K562 (cell line): ENCODE results near the gene CENPV. TPM values are rescaled to one million over a fixed set of nuclear protein-coding genes. Genes with fewer than 3 reads are reported as not detected.

ENCODE experiments used
- ATAC-seq: fragments of 200-7000 bp; cut with Tn5 transposase; 3 replicates; pipeline ENCODE4 v1.9.1; 2020; ENCODE audit warnings: moderate library complexity
- BruUV-seq: library from RNA; stranded (reverse); fragments of 400-500 nt; replicated peaks from 2 replicates; lab custom pipeline; 2021; lab: Mats Ljungman, UMichigan
- CTCF ChIA-PET: fragments of 300-600 bp; formaldehyde crosslinking; extraction: SDS; loops from one replicate; lab custom pipeline; 2021; ENCODE audit warnings: low intra/inter-chr PET ratio; lab: Yijun Ruan, JAX
- POLR2A ChIA-PET: fragments of 300-600, 350-650 bp; sonication (Branson Sonifier 250); formaldehyde crosslinking; extraction: SDS; loops from one replicate; lab custom pipeline; 2021; ENCODE audit warnings: antibody characterized with exemption, inconsistent platforms; lab: Yijun Ruan, JAX
- DNase-seq, 4 experiments: peaks; one replicate each; pipeline versions ENCODE4 v3.0.0 to v3.0.0-alpha.2; 2011 to 2018; ENCODE audit warnings: low spot score in 3 of 4, mixed read lengths in 3 of 4; ENCODE audit errors: extremely low read depth in 1 of 4
- FAIRE-seq: peaks from 2 replicates; lab custom pipeline; 2011; peaks lifted over from hg19 to GRCh38; lab: Jason Lieb, UNC
- H2AFZ ChIP-seq: 2 replicates; pipeline ENCODE4 v1.6.0; 2011; ENCODE audit warnings: low read depth, low read length, control low read depth, inconsistent platforms
- H3K27ac ChIP-seq: fragments of 200-600 bp; 3 replicates; pipeline ENCODE4 v1.8.0; 2011; ENCODE audit warnings: low read depth, mild to moderate bottlenecking, control low read depth, inconsistent platforms, low read length, moderate library complexity, mixed read lengths; ENCODE audit errors: extremely low read depth
- H3K27me3 ChIP-seq, 2 experiments: fragments of 300-600 bp in 1 of 2; 2 replicates in 1 of 2; 3 replicates in 1 of 2; pipeline versions ENCODE4 v1.6.0 to v1.8.0; 2011; ENCODE audit warnings: inconsistent platforms in 2 of 2, low read length in 2 of 2, mild to moderate bottlenecking in 1 of 2, mixed read lengths in 1 of 2, moderate library complexity in 1 of 2; ENCODE audit not compliant: control insufficient read depth in 2 of 2, insufficient read depth in 2 of 2
- H3K36me3 ChIP-seq: fragments of 300-600 bp; 3 replicates; pipeline ENCODE4 v1.8.0; 2011; ENCODE audit warnings: mild to moderate bottlenecking, low read length, inconsistent platforms; ENCODE audit not compliant: control insufficient read depth, insufficient read depth
- H3K4me1 ChIP-seq, 2 experiments: fragments of 200-600 bp in 1 of 2; replicated peaks in 1 of 2; 2 replicates in 1 of 2; 3 replicates in 1 of 2; pipeline versions ENCODE4 v1.5.1 to v1.8.0; 2011; ENCODE audit warnings: inconsistent platforms in 2 of 2, low read length in 2 of 2, mild to moderate bottlenecking in 1 of 2, mixed read lengths in 1 of 2, moderate library complexity in 1 of 2; ENCODE audit not compliant: control insufficient read depth in 2 of 2, insufficient read depth in 2 of 2
- H3K4me2 ChIP-seq: 2 replicates; pipeline ENCODE4 v1.6.1; 2011; ENCODE audit warnings: low read length, control low read depth, inconsistent platforms, mixed read lengths; ENCODE audit not compliant: insufficient read depth
- H3K4me3 ChIP-seq: fragments of 200-600 bp; sonication (generic), shearing (Covaris generic); 2 replicates; pipeline ENCODE4 v1.5.1; 2016; ENCODE audit warnings: control low read depth, inconsistent platforms
- H3K79me2 ChIP-seq: fragments of 200-600 bp; 3 replicates; pipeline ENCODE4 v1.8.0; 2011; ENCODE audit warnings: low read length, inconsistent platforms; ENCODE audit not compliant: control insufficient read depth, insufficient read depth
- H3K9ac ChIP-seq, 2 experiments: 2 replicates each; pipeline versions ENCODE4 v1.6.0 to v1.6.1; 2011; ENCODE audit warnings: low read depth in 2 of 2, low read length in 2 of 2, control low read depth in 1 of 2, inconsistent platforms in 1 of 2, mild to moderate bottlenecking in 1 of 2, mixed read lengths in 1 of 2; ENCODE audit not compliant: insufficient read depth in 1 of 2
- H3K9me1 ChIP-seq: one replicate; pipeline ENCODE4 v1.6.0; 2011; ENCODE audit warnings: inconsistent platforms, mild to moderate bottlenecking, low read length, moderate library complexity; ENCODE audit not compliant: control insufficient read depth, insufficient read depth
- H3K9me3 ChIP-seq: replicated peaks from 2 replicates; pipeline ENCODE4 v1.5.1; 2011; ENCODE audit warnings: low read depth, low read length, inconsistent platforms; ENCODE audit not compliant: control insufficient read depth, insufficient read depth
- H4K20me1 ChIP-seq: replicated peaks from 2 replicates; pipeline ENCODE4 v1.6.1; 2011; ENCODE audit warnings: low read length, inconsistent platforms, mixed read lengths; ENCODE audit not compliant: control insufficient read depth, insufficient read depth
- BRF2 ChIP-seq: IDR thresholded peaks from 3 replicates; pipeline ENCODE4 v1.6.1; 2011; ENCODE audit warnings: borderline replicate concordance, mild to moderate bottlenecking; ENCODE audit not compliant: insufficient read length, insufficient read depth
- HDAC1 ChIP-seq, 2 experiments: fragments of 450-650 bp; IDR thresholded peaks; 2 replicates each; pipeline ENCODE4 v1.6.1; 2016 to 2017; ENCODE audit warnings: inconsistent platforms in 1 of 2, mild to moderate bottlenecking in 1 of 2, moderate library complexity in 1 of 2
- HNRNPK ChIP-seq: fragments of 200-400 bp; formaldehyde crosslinking; IDR thresholded peaks from one replicate; pipeline ENCODE4 v1.6.1; 2018; ENCODE audit warnings: mild to moderate bottlenecking, low read depth, low read length; ENCODE audit not compliant: poor library complexity, severe bottlenecking
- LARP7 ChIP-seq: fragments of 450-650 bp; IDR thresholded peaks from 2 replicates; pipeline ENCODE4 v1.6.1; 2016
- MEIS2 ChIP-seq: fragments of 450-650 bp; IDR thresholded peaks from 2 replicates; pipeline ENCODE4 v1.6.1; 2014; ENCODE audit warnings: mild to moderate bottlenecking; ENCODE audit not compliant: partially characterized antibody
- NFIC ChIP-seq: fragments of 450-650 bp; IDR thresholded peaks from 2 replicates; pipeline ENCODE4 v1.6.1; 2017; ENCODE audit warnings: mild to moderate bottlenecking, inconsistent platforms
- RBFOX2 ChIP-seq: fragments of 200-400 bp; formaldehyde crosslinking; IDR thresholded peaks from 2 replicates; pipeline ENCODE4 v1.6.1; 2017; ENCODE audit warnings: low read depth, mild to moderate bottlenecking, low read length, moderate library complexity
- SRSF3 ChIP-seq: fragments of 200-400 bp; formaldehyde crosslinking; IDR thresholded peaks from 2 replicates; pipeline ENCODE4 v1.6.1; 2016; ENCODE audit warnings: mild to moderate bottlenecking, low read length, moderate library complexity; ENCODE audit not compliant: insufficient read depth
- TCF3 ChIP-seq: sonication (generic); formaldehyde crosslinking; IDR thresholded peaks from 2 replicates; pipeline ENCODE4 v1.4.0; 2020; ENCODE audit warnings: mild to moderate bottlenecking, missing genetic modification reagents
- TSHZ1 ChIP-seq: fragments of 250-450 bp; sonication (Bioruptor Pico); IDR thresholded peaks from 2 replicates; pipeline ENCODE4 v1.4.0; 2020; ENCODE audit warnings: mild to moderate bottlenecking, moderate library complexity
- ZFPM2 ChIP-seq: fragments of 250-450 bp; sonication (Bioruptor Pico); IDR thresholded peaks from 2 replicates; pipeline ENCODE4 v1.5.1; 2022; ENCODE audit warnings: mild to moderate bottlenecking
- ZNF263 ChIP-seq: sonication (generic); formaldehyde crosslinking; IDR thresholded peaks from 2 replicates; pipeline ENCODE4 v1.8.0; 2022; ENCODE audit warnings: mild to moderate bottlenecking, missing genetic modification reagents, borderline replicate concordance
- ZNF408 ChIP-seq: fragments of 250-450 bp; sonication (Bioruptor Pico); IDR thresholded peaks from 2 replicates; pipeline ENCODE4 v1.4.0; 2020; ENCODE audit warnings: low read depth, mild to moderate bottlenecking, moderate library complexity
- WGBS: fragments of 100-300 bp; shearing (Covaris generic); methylation state at CpG from one replicate; pipeline ENCODE4 v1.1.6; 2016; ENCODE audit warnings: low coverage, mixed read lengths; ENCODE audit not compliant: insufficient coverage; ENCODE audit errors: missing lambda C conversion rate; 5-methylcytosine and 5-hydroxymethylcytosine counted together
- in situ Hi-C: fragments of 300-500 bp; cut with MboI; formaldehyde crosslinking; loops from 4 replicates; pipeline ENCODE4 v1.15.0; 2018; ENCODE audit warnings: inconsistent platforms, mixed read lengths
- intact Hi-C: fragments of 100-400 bp; cut with micrococcal nuclease; formaldehyde crosslinking; loops from 2 replicates; pipeline ENCODE4 v1.14.2; 2022
- polyA plus RNA-seq, 8 experiments: library from polyadenylated mRNA; depleted of rRNA in 4 of 8; stranded (reverse) in 5 of 8; unstranded in 3 of 8; fragments of >200 nt; fragmentation: Nextera tagmentation in 2 of 8; fragmentation: Illumina TruSeq in 1 of 8; extraction: Ambion mirVana in 2 of 8; extraction: Trizol in 1 of 8; gene quantifications; 2 replicates each; pipeline versions ENCODE4 v1.2.1 to v1.2.3, GENCODE V29; 2011 to 2014; ENCODE audit warnings: inconsistent platforms in 1 of 8, missing spikeins in 1 of 8
- total RNA-seq, 7 experiments: library from RNA; depleted of rRNA in 6 of 7; stranded (reverse); fragments of >200 nt in 6 of 7; fragmentation: Illumina TruSeq in 2 of 7; extraction: Trizol in 2 of 7; gene quantifications; 2 replicates each; pipeline versions ENCODE4 v1.2.1 to v1.2.3, GENCODE V29; 2011 to 2021; ENCODE audit warnings: low replicate concordance in 1 of 7

Gene CENPV
- total and polyA plus RNA-seq, 9 of the 15 experiments (the other 6 are each of a cell fraction or from before 2014, with no cell fraction given) = 17.8 to 131 (median 89.3) TPM

- H3K36me3 ChIP-seq = no peaks in the 10 kb centered on the region
- H3K79me2 ChIP-seq = no peaks in the 10 kb centered on the region
- H3K4me1 ChIP-seq = no peaks in the 10 kb centered on the region; a peak in 1 of 5 replicates
- TF ChIP-seq SRSF3 = no peak
- no peak for TF ChIP-seq ZNF408 (CRISPR knock-in tag)
- no peak for TF ChIP-seq BRF2
- no peak for TF ChIP-seq LARP7
- H4K20me1 ChIP-seq = no peaks in the 10 kb centered on the region
- no peak overlapping the region for H3K27ac ChIP-seq
- no peak overlapping the region for H2AFZ ChIP-seq
- H3K4me2 ChIP-seq = no peak overlapping the region
- H3K9ac ChIP-seq = no peak overlapping the region
- no peaks in the 10 kb centered on the region for H3K9me3 ChIP-seq
- no TSS peak for BruUV-seq
- H3K9me1 ChIP-seq = no peaks in the 10 kb centered on the region
- ChIA-PET CTCF (no interaction called here), POLR2A (no interaction called here)
- WGBS = 76% methylated on average over 8 of the region's 8 CpGs
- H3K27me3 ChIP-seq = no peaks in the 10 kb centered on the region
- no peak overlapping the region for H3K4me3 ChIP-seq
- in situ Hi-C loops = no loop called here
- FAIRE-seq (no peak), DNase-seq (no peak), ATAC-seq (no peak)
- intact Hi-C loops = loop anchor here (2.0 to 10.0 kb wide), 3 partner anchors 53 to 159 kb away; partner anchors contain the start of gene TRPV2
Observed at GRCh38 chr17:16361874-16362273, 8.6 kb upstream of the CENPV start.

- H3K9ac ChIP-seq = no peak overlapping the region
- in situ Hi-C loops (no loop called here), intact Hi-C loops (no loop called here)
- H3K36me3 ChIP-seq = no peaks in the 10 kb centered on the region
- POLR2A ChIA-PET = no interaction called here
- DNase-seq (no peak), ATAC-seq (no peak), FAIRE-seq (no peak)
- H4K20me1 ChIP-seq = no peaks in the 10 kb centered on the region
- H3K4me2 ChIP-seq = no peak overlapping the region
- H3K27me3 ChIP-seq = no peaks in the 10 kb centered on the region
- H3K4me3 ChIP-seq = no peak overlapping the region
- H3K79me2 ChIP-seq = no peaks in the 10 kb centered on the region
- BruUV-seq = no TSS peak
- H3K9me1 ChIP-seq = no peaks in the 10 kb centered on the region
- H3K4me1 ChIP-seq = peaks cover 0 to 4% of the 10 kb centered on the region in 2 experiments; a peak in 3 of 5 replicates
- H3K27ac ChIP-seq = no peak overlapping the region
- CTCF ChIA-PET = no interaction called here
- H2AFZ ChIP-seq = 0 out of 2 replicates have a peak overlapping the region, but pooled peaks have one; percentile 16
- no peaks in the 10 kb centered on the region for H3K9me3 ChIP-seq
- TF ChIP-seq ZFPM2 = no peak
- TF ChIP-seq HNRNPK = no peak
- TF ChIP-seq RBFOX2 = no peak
- no peak for TF ChIP-seq TCF3 (CRISPR knock-in tag)
- TF ChIP-seq NFIC = no peak
- TF ChIP-seq HDAC1 (IDR thresholded peaks at IDR 0.05) = no peak
- no peak for TF ChIP-seq MEIS2
- no peak for TF ChIP-seq ZNF263
- TF ChIP-seq TSHZ1 (CRISPR knock-in tag) = no peak
Observed at GRCh38 chr17:16358394-16358793, 5.1 kb upstream of the CENPV start.
